ENCODE measurements around the gene KCNQ5. TPM values are rescaled to one million over a fixed set of nuclear protein-coding genes. Genes with fewer than 3 reads are reported as not detected.

Gene KCNQ5
- total and polyA plus RNA-seq, 2 of the 8 experiments (the other 6 are each of a cell fraction or from before 2014, with no cell fraction given) = 0.83 to 1.2 TPM

- no peak for TF ChIP-seq CTCF (IDR thresholded peaks at IDR 0.05; ENCODE audit: control extremely low read depth in 1 of 3, insufficient read depth in 1 of 3, low read depth in 1 of 3, low read length in 3 of 3)
- TF ChIP-seq CHD7 (IDR thresholded peaks at IDR 0.05; ENCODE audit: insufficient replicate concordance, low read length) = no peak
These were observed 215.1 kb downstream of the KCNQ5 start (continued) for GRCh38 chr6:72836971-72837370.

Data from H1 (cell line).